ENCODE results near the gene FRY.

FRY gene

GRCh38 chr13:32257649-32258048, 226.1 kb downstream of the FRY start:
- no peak for DNase-seq (ENCODE audit: low read depth, low spot score)

- no peak for DNase-seq (ENCODE audit: low read depth, low spot score)
Measured at GRCh38 chr13:32259116-32259515, 227.5 kb downstream of the FRY start.

GRCh38 chr13:32261567-32261966, 230.0 kb downstream of the FRY start:
- peak; percentile 10 for DNase-seq (ENCODE audit: low read depth, low spot score)

GRCh38 chr13:32262165-32262564, 230.6 kb downstream of the FRY start:
- DNase-seq (ENCODE audit: low read depth, low spot score) = no peak

- no peak for DNase-seq (ENCODE audit: low read depth, low spot score)
Measured at GRCh38 chr13:32262619-32263018, 231.0 kb downstream of the FRY start.

- DNase-seq (ENCODE audit: low read depth, low spot score) = no peak
Measured at GRCh38 chr13:32264407-32264806, 232.8 kb downstream of the FRY start.

GRCh38 chr13:32265726-32266125, 234.2 kb downstream of the FRY start:
- no peak for DNase-seq (ENCODE audit: low read depth, low spot score)

GRCh38 chr13:32266130-32266529, 234.6 kb downstream of the FRY start:
- no peak for DNase-seq (ENCODE audit: low read depth, low spot score)

GRCh38 chr13:32267836-32268439, 236.4 kb downstream of the FRY start:
- DNase-seq (ENCODE audit: low read depth, low spot score) = peak; percentile 76

- DNase-seq (ENCODE audit: low read depth, low spot score) = no peak
Measured at GRCh38 chr13:32272021-32272683, 240.6 kb downstream of the FRY start.

- DNase-seq (ENCODE audit: low read depth, low spot score) = no peak
Measured at GRCh38 chr13:32277839-32278238, 246.3 kb downstream of the FRY start.

- no peak for DNase-seq (ENCODE audit: low read depth, low spot score)
Measured at GRCh38 chr13:32278426-32278825, 246.9 kb downstream of the FRY start.

GRCh38 chr13:32281096-32281495, 249.5 kb downstream of the FRY start:
- no peak for DNase-seq (ENCODE audit: low read depth, low spot score)

- no peak for DNase-seq (ENCODE audit: low read depth, low spot score)
Measured at GRCh38 chr13:32282096-32282711, 250.6 kb downstream of the FRY start.

GRCh38 chr13:32284927-32285632, 253.5 kb downstream of the FRY start:
- DNase-seq (ENCODE audit: low read depth, low spot score) = no peak

GRCh38 chr13:32285633-32285965, 254.0 kb downstream of the FRY start:
- DNase-seq (ENCODE audit: low read depth, low spot score) = no peak

GRCh38 chr13:32297206-32297605, 265.6 kb downstream of the FRY start:
- DNase-seq (ENCODE audit: low read depth, low spot score) = no peak

- no peak for DNase-seq (ENCODE audit: low read depth, low spot score)
Measured at GRCh38 chr13:32298695-32299094, 267.1 kb downstream of the FRY start.

GRCh38 chr13:32299893-32300292, 268.3 kb downstream of the FRY start:
- DNase-seq (ENCODE audit: low read depth, low spot score) = no peak

- no peak for DNase-seq (ENCODE audit: low read depth, low spot score)
Measured at GRCh38 chr13:32300406-32300805, 268.8 kb downstream of the FRY start.

- no peak for DNase-seq (ENCODE audit: low read depth, low spot score)
Measured at GRCh38 chr13:32300920-32301319, 269.3 kb downstream of the FRY start.

GRCh38 chr13:32302461-32302860, 270.9 kb downstream of the FRY start:
- DNase-seq (ENCODE audit: low read depth, low spot score) = no peak

GRCh38 chr13:32305646-32306045, 274.1 kb downstream of the FRY start:
- no peak for DNase-seq (ENCODE audit: low read depth, low spot score)

Measured in ELF-1 (cell line).